Endothelial cell of umbilical vein (primary cell): Measurements from ENCODE around the gene CCDC86. TPM values are rescaled to one million over a fixed set of nuclear protein-coding genes. Genes with fewer than 3 reads are reported as not detected.

Experiments used
- BruUV-seq: library from RNA; stranded (reverse); fragments of 400-500 nt; replicated peaks from 2 replicates; lab custom pipeline; 2021; lab: Mats Ljungman, UMichigan
- CTCF ChIA-PET: fragments of 300-600, 350-600 bp; sonication (Branson Sonifier 250); formaldehyde crosslinking; loops from one replicate; lab custom pipeline; 2021; ENCODE audit warnings: antibody characterized with exemption, inconsistent platforms; lab: Charles Lee
- POLR2A ChIA-PET: fragments of 300-600, 350-600 bp; sonication (Branson Sonifier 250); formaldehyde crosslinking; loops from one replicate; lab custom pipeline; 2021; ENCODE audit warnings: antibody characterized with exemption, inconsistent platforms; lab: Charles Lee
- DNase-seq: peaks from one replicate; pipeline ENCODE4 v3.0.0-alpha.2; 2011; ENCODE audit warnings: low read depth, low spot score
- FAIRE-seq: peaks from 2 replicates; lab custom pipeline; 2011; peaks lifted over from hg19 to GRCh38; lab: Jason Lieb, UNC
- H2AFZ ChIP-seq: 2 replicates; pipeline ENCODE4 v1.6.0; 2012; ENCODE audit warnings: low read depth, low read length, control low read depth, inconsistent platforms
- H3K27ac ChIP-seq: 2 replicates; pipeline ENCODE4 v1.5.1; 2011; ENCODE audit warnings: low read depth, mild to moderate bottlenecking, control low read depth, low read length, moderate library complexity; ENCODE audit not compliant: insufficient read depth
- H3K27me3 ChIP-seq, 2 experiments: 2 replicates each; pipeline versions ENCODE4 v1.6.0 to v1.6.1; 2011; ENCODE audit warnings: low read length in 2 of 2, mixed read lengths in 1 of 2; ENCODE audit not compliant: control insufficient read depth in 2 of 2, insufficient read depth in 2 of 2
- H3K36me3 ChIP-seq, 2 experiments: 2 replicates in 1 of 2; 3 replicates in 1 of 2; pipeline ENCODE4 v1.5.1; 2011; ENCODE audit warnings: low read length in 2 of 2, mild to moderate bottlenecking in 1 of 2, moderate library complexity in 1 of 2; ENCODE audit not compliant: control insufficient read depth in 2 of 2, insufficient read depth in 2 of 2; ENCODE audit errors: extremely low read depth in 1 of 2
- H3K4me1 ChIP-seq: 3 replicates; pipeline ENCODE4 v1.5.1; 2011; ENCODE audit warnings: mild to moderate bottlenecking, low read length; ENCODE audit not compliant: control insufficient read depth, insufficient read depth; ENCODE audit errors: extremely low read depth
- H3K4me2 ChIP-seq: 2 replicates; pipeline ENCODE4 v1.6.1; 2011; ENCODE audit warnings: low read length, control low read depth, mixed read lengths; ENCODE audit not compliant: insufficient read depth
- H3K4me3 ChIP-seq, 3 experiments: fragments of 200-600 bp in 1 of 3; sonication (generic), shearing (Covaris generic) in 1 of 3; replicated peaks in 1 of 3; 2 replicates each; pipeline ENCODE4 v1.5.1; 2011 to 2016; ENCODE audit warnings: control low read depth in 3 of 3, low read length in 3 of 3, mild to moderate bottlenecking in 2 of 3, inconsistent platforms in 1 of 3, low read depth in 1 of 3, moderate library complexity in 1 of 3; ENCODE audit not compliant: insufficient read depth in 1 of 3
- H3K79me2 ChIP-seq: 2 replicates; pipeline ENCODE4 v1.6.0; 2012; ENCODE audit warnings: low read length, inconsistent platforms; ENCODE audit not compliant: control insufficient read depth, insufficient read depth
- H3K9ac ChIP-seq: replicated peaks from 2 replicates; pipeline ENCODE3; 2011; ENCODE audit warnings: low read length, control low read depth; ENCODE audit not compliant: insufficient read depth; ENCODE audit errors: extremely low read depth
- H3K9me1 ChIP-seq: replicated peaks from 3 replicates; pipeline ENCODE4 v1.6.0; 2011; ENCODE audit warnings: mild to moderate bottlenecking, low read length; ENCODE audit not compliant: control insufficient read depth, insufficient read depth; ENCODE audit errors: extremely low read depth
- H3K9me3 ChIP-seq: replicated peaks from 2 replicates; pipeline ENCODE4 v1.5.1; 2012; ENCODE audit warnings: low read length, inconsistent platforms; ENCODE audit not compliant: control insufficient read depth, insufficient read depth
- H4K20me1 ChIP-seq: replicated peaks from 2 replicates; pipeline ENCODE3; 2011; ENCODE audit warnings: mild to moderate bottlenecking, low read length; ENCODE audit not compliant: control insufficient read depth, insufficient read depth; ENCODE audit errors: extremely low read depth
- CTCF ChIP-seq, 2 donors: IDR thresholded peaks; 1 replicate in 1 of 2; 2 replicates in 1 of 2; pipeline ENCODE4 v1.5.1; 2011; ENCODE audit warnings: low read length in 2 of 2, mild to moderate bottlenecking in 2 of 2, moderate library complexity in 2 of 2, control low read depth in 1 of 2, inconsistent platforms in 1 of 2, low read depth in 1 of 2; ENCODE audit not compliant: insufficient read depth in 1 of 2; ENCODE audit errors: extremely low read depth in 1 of 2
- EZH2 ChIP-seq: IDR thresholded peaks from 2 replicates; pipeline ENCODE4 v1.6.1; 2012; ENCODE audit warnings: borderline replicate concordance, low read depth, mild to moderate bottlenecking, moderate library complexity, low read length, inconsistent platforms; ENCODE audit not compliant: severe bottlenecking
- FOS ChIP-seq: IDR thresholded peaks from 2 replicates; pipeline ENCODE4 v1.6.1; 2011; ENCODE audit warnings: mild to moderate bottlenecking, low read length, moderate library complexity, borderline replicate concordance; ENCODE audit not compliant: insufficient read depth
- GATA2 ChIP-seq: IDR thresholded peaks from 2 replicates; pipeline ENCODE4 v1.7.0; 2011; ENCODE audit warnings: low read depth, mild to moderate bottlenecking, moderate library complexity, mixed read lengths, low read length; ENCODE audit not compliant: insufficient read length, insufficient read depth
- JUN ChIP-seq: IDR thresholded peaks from 2 replicates; pipeline ENCODE4 v1.6.1; 2011; ENCODE audit warnings: borderline replicate concordance, low read depth; ENCODE audit not compliant: insufficient read length, insufficient read depth
- MAX ChIP-seq: IDR thresholded peaks from 2 replicates; pipeline ENCODE4 v1.6.1; 2011; ENCODE audit not compliant: insufficient read depth, insufficient read length
- MYC ChIP-seq: IDR thresholded peaks from one replicate; pipeline ENCODE4 v1.6.1; 2011; ENCODE audit warnings: mild to moderate bottlenecking, low read depth, low read length
- POLR2A ChIP-seq: IDR thresholded peaks from 2 replicates; pipeline ENCODE4 v1.6.1; 2012; ENCODE audit warnings: low read depth, mild to moderate bottlenecking, control low read depth, low read length
- POLR2AphosphoS5 ChIP-seq: IDR thresholded peaks from 2 replicates; pipeline ENCODE4 v1.6.1; 2012; ENCODE audit warnings: low read depth, mild to moderate bottlenecking, control low read depth, low read length, moderate library complexity; ENCODE audit not compliant: insufficient read depth
- dilution Hi-C: fragments of 300-500 bp; cut with MboI; formaldehyde crosslinking; loops from one replicate; pipeline ENCODE4 v1.15.0; 2019; ENCODE audit warnings: low sequenced_read_pairs; ENCODE audit not compliant: extremely low pct_ligation_motif_present
- intact Hi-C: fragments of 100-400 bp; cut with micrococcal nuclease; formaldehyde crosslinking; loops from one replicate; pipeline ENCODE4 v1.10.0; 2022
- polyA plus RNA-seq, 4 experiments: library from polyadenylated mRNA; depleted of rRNA in 3 of 4; stranded (reverse) in 3 of 4; unstranded in 1 of 4; fragments of >200 nt; gene quantifications; 2 replicates each; pipeline versions ENCODE4 v1.2.1 to v1.2.3, GENCODE V29; 2011 to 2012; ENCODE audit warnings: missing spikeins in 1 of 4
- total RNA-seq: library from RNA; stranded (reverse); gene quantifications from 2 replicates; pipeline ENCODE4 v1.2.3, GENCODE V29; 2021

CCDC86 gene
- total and polyA plus RNA-seq, 2 donors (not counting 3 experiments of a cell fraction or from before 2014, with no cell fraction given), result 29.8 to 60.8 TPM

GRCh38 chr11:60845338-60845737 lies 3.4 kb downstream of the CCDC86 start:
- Histone ChIP-seq H3K9ac (no peak overlapping the region), H3K27me3 (no peaks in the 10 kb centered on the region), H3K9me3 (no peaks in the 10 kb centered on the region), H3K4me1 (peaks cover 37% of the 10 kb centered on the region), H3K4me2 (peak overlapping the region; percentile 79), H3K4me3 (no peak overlapping the region), H3K36me3 (peaks cover 0 to 23% of the 10 kb centered on the region in 2 experiments), H4K20me1 (no peaks in the 10 kb centered on the region), H3K27ac (no peak overlapping the region), H3K9me1 (no peaks in the 10 kb centered on the region), H2AFZ (no peak overlapping the region), H3K79me2 (peaks cover 51% of the 10 kb centered on the region)
- DNase-seq (no peak), FAIRE-seq (no peak)
- BruUV-seq, result no TSS peak
- dilution Hi-C loops, result no loop called here
- intact Hi-C loops, result no loop called here
- POLR2A ChIA-PET, result no interaction called here
- CTCF ChIA-PET, result interaction anchor here (1.1 to 5.0 kb wide), 4 partner anchors 10 to 70 kb away, joined by 4 to 34 read pairs (median 16); no protein-coding TSS in a partner anchor
- TF ChIP-seq JUN (no peak), EZH2 (no peak)

GRCh38 chr11:60847281-60847680 lies 5.4 kb downstream of the CCDC86 start:
- no peaks in the 10 kb centered on the region for H3K27me3 ChIP-seq
- H3K4me1 ChIP-seq, result peaks cover 23% of the 10 kb centered on the region
- TF ChIP-seq JUN, result no peak
- TF ChIP-seq GATA2, result no peak
- TF ChIP-seq FOS, result no peak
- no peak for TF ChIP-seq MAX
- no peak for TF ChIP-seq CTCF (IDR thresholded peaks at IDR 0.05; ENCODE audit: extremely low read depth in 1 of 2, insufficient read depth in 1 of 2, low read depth in 1 of 2, low read length in 2 of 2)
- no peak for TF ChIP-seq POLR2AphosphoS5
- no peak for TF ChIP-seq MYC
- no peak for TF ChIP-seq POLR2A
- no peak for TF ChIP-seq EZH2
- dilution Hi-C loops, result no loop called here
- H3K4me3 ChIP-seq, result no peak overlapping the region
- H3K4me2 ChIP-seq, result no peak overlapping the region
- peaks cover 0 to 24% of the 10 kb centered on the region in 2 experiments for H3K36me3 ChIP-seq
- ChIA-PET POLR2A (no interaction called here), CTCF (interaction anchor here (0.7 to 3.9 kb wide), 3 partner anchors 16 to 52 kb away, joined by 3 to 28 read pairs (median 11); no protein-coding TSS in a partner anchor)
- no peaks in the 10 kb centered on the region for H3K9me3 ChIP-seq
- no TSS peak for BruUV-seq
- H3K9me1 ChIP-seq, result no peaks in the 10 kb centered on the region
- H3K79me2 ChIP-seq, result peaks cover 48% of the 10 kb centered on the region
- H4K20me1 ChIP-seq, result no peaks in the 10 kb centered on the region
- FAIRE-seq, result no peak
- intact Hi-C loops, result no loop called here
- no peak for DNase-seq
- no peak overlapping the region for H3K9ac ChIP-seq
- H2AFZ ChIP-seq, result no peak overlapping the region
- H3K27ac ChIP-seq, result no peak overlapping the region
